ENCODE results near the gene RETREG2. TPM values are rescaled to one million over a fixed set of nuclear protein-coding genes. Genes with fewer than 3 reads are reported as not detected.

Gene RETREG2
- total RNA-seq, 1 experiment from 2014 or later, result 59.5 TPM

DNA sequence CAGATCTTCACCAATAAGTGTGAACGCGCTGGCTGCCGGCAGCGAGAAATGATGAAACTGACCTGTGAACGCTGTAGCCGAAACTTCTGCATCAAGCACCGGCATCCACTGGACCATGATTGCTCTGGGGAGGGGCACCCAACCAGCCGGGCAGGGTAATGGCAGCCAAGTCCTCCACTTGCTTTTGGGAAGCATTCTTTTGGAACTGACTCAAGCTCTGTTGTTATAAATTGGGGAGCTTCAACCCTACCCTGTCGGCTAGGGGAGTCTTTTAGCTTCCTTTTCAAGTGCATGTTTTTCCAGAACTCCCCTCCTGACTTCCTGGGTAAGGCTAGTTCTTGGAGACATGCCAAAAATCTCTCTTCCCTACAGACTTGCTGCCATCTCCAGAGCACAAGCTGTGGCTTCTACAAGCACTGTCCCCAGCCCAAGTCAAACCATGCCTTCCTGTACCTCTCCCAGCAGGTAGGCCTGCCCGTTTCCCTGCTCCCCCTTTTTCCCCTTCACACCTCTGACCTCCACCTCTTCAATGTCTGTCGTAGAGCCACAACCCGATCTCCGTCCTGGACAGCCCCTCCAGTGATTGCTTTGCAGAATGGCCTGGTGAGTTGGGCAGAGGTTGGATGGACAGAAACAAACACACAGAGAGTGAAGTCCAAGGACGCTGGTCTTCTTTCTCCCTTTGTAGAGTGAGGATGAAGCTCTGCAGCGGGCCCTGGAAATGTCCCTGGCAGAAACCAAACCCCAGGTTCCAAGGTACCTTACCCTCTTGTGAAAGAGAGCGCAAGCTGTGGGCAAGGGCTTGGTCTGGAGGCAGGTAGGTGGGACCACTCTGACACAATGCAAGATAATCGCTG lies 30.0 kb downstream of the RETREG2 start:
- no peaks in the 10 kb centered on the region for H3K9me3 ChIP-seq
- peaks cover 60% of the 10 kb centered on the region for H3K36me3 Mint-ChIP-seq (ENCODE audit: insufficient read depth, unreplicated experiment)
- H3K9me3 Mint-ChIP-seq (ENCODE audit: unreplicated experiment), result no peaks in the 10 kb centered on the region
- H3K4me1 ChIP-seq, result peaks cover 8% of the 10 kb centered on the region
- peaks cover 5% of the 10 kb centered on the region for H3K4me1 Mint-ChIP-seq (ENCODE audit: low read depth, unreplicated experiment)
- H3K27me3 Mint-ChIP-seq (ENCODE audit: insufficient read depth, unreplicated experiment), result no peaks in the 10 kb centered on the region
- peak overlapping the region; percentile 59 for H3K27ac Mint-ChIP-seq (ENCODE audit: unreplicated experiment)
- H3K27me3 ChIP-seq (replicated peaks; ENCODE audit: control insufficient read depth, insufficient read depth, low read length), result no peaks in the 10 kb centered on the region
- peak overlapping the region; percentile 81 for H3K4me3 Mint-ChIP-seq (ENCODE audit: unreplicated experiment)
- CTCF ChIA-PET, result interaction anchor here (2.5 kb wide), 1 partner anchor 87 kb away, joined by 11 read pairs; no protein-coding TSS in a partner anchor
- H3K36me3 ChIP-seq (ENCODE audit: control insufficient read depth, insufficient read depth, low read length), result peaks cover 17% of the 10 kb centered on the region
- POLR2A ChIA-PET, result interaction anchor here (0.6 to 3.1 kb wide), 3 partner anchors 9 to 420 kb away, joined by 3 to 29 read pairs (median 3); no protein-coding TSS in a partner anchor
- no TSS peak for BruUV-seq (replicated peaks)
- no peak for TF ChIP-seq CTCF (IDR thresholded peaks at IDR 0.05; ENCODE audit: insufficient read depth in 1 of 2, low read depth in 1 of 2, low read length in 1 of 2, severe bottlenecking in 1 of 2, unreplicated experiment in 1 of 2)
- no peak overlapping the region for H3K4me3 ChIP-seq (ENCODE audit: low read depth, low read length)
- intact Hi-C loops (cut with micrococcal nuclease; ENCODE audit: unreplicated experiment), result loop anchor here (1.0 kb wide), 2 partner anchors 10 to 48 kb away; partner anchors contain the start of genes ABCB6 and NHEJ1
- no peak for DNase-seq

DNA sequence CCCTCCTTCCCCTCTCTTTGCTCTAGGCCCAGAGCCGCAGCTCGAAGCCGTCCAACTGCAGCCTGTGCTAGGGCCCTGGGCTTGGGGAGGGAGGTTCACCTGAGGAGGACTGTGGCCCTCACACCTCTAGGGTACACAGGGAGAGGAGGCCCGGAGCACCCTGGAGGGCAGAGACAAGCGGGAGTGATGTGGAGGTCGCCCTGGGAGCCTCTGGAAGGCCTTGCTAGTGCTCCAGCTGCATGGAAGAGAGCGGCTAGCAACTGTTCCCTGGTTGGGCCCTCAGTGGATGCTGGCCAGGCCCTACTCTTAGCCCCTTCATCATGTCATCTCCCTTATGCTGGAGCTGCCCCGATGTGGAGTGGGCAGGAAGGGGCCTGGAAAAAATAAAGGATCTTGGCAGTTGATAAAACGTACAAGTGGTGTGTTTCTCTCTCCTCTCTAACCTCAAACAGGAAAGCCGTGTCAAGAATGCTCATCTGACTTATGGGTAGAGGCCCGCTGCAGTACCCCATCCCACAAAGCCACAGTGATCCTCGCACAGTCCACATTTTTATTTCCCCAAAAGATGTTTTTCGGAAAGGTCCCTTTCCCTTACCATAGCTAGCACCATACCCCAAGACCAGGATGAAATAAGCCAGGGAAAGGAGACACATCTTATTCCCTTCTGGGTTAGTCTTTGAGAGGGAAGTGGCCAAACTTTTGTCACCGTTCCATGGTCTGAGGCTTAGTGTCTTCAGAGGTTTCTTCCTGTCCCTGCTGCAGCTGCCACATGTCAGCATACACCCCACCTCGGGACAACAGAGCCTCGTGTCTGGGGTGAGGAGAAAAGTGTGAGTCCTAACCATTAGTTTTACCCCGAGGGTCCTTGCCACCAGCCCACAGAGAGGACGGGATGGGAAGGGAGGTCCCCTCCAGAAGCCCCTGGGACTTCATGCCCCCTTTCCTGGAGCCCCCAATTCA lies 31.4 kb downstream of the RETREG2 start:
- H3K27ac Mint-ChIP-seq (ENCODE audit: unreplicated experiment), result peak overlapping the region; percentile 59

More for the DNA sequence above, 31.4 kb downstream of the RETREG2 start:
- peaks cover 62% of the 10 kb centered on the region for H3K36me3 Mint-ChIP-seq (ENCODE audit: insufficient read depth, unreplicated experiment)
- CTCF ChIA-PET, result no interaction called here
- peaks cover 20% of the 10 kb centered on the region for H3K36me3 ChIP-seq (ENCODE audit: control insufficient read depth, insufficient read depth, low read length)
- H3K27me3 ChIP-seq (replicated peaks; ENCODE audit: control insufficient read depth, insufficient read depth, low read length), result no peaks in the 10 kb centered on the region
- peaks cover 5% of the 10 kb centered on the region for H3K4me1 Mint-ChIP-seq (ENCODE audit: low read depth, unreplicated experiment)
- POLR2A ChIA-PET, result no interaction called here
- H3K4me3 Mint-ChIP-seq (ENCODE audit: unreplicated experiment), result no peak overlapping the region
- DNase-seq, result no peak
- H3K4me1 ChIP-seq, result peaks cover 8% of the 10 kb centered on the region
- no TSS peak for BruUV-seq (replicated peaks)
- intact Hi-C loops (cut with micrococcal nuclease; ENCODE audit: unreplicated experiment), result no loop called here
- H3K9me3 Mint-ChIP-seq (ENCODE audit: unreplicated experiment), result no peaks in the 10 kb centered on the region
- no peaks in the 10 kb centered on the region for H3K9me3 ChIP-seq
- H3K27me3 Mint-ChIP-seq (ENCODE audit: insufficient read depth, unreplicated experiment), result no peaks in the 10 kb centered on the region
- TF ChIP-seq CTCF (IDR thresholded peaks at IDR 0.05; ENCODE audit: insufficient read depth in 1 of 2, low read depth in 1 of 2, low read length in 1 of 2, severe bottlenecking in 1 of 2, unreplicated experiment in 1 of 2), result no peak
- no peak overlapping the region for H3K4me3 ChIP-seq (ENCODE audit: low read depth, low read length)
